Aorta (tissue), 5 donors: ENCODE results near the gene HOXA4. TPM values are rescaled to one million over a fixed set of nuclear protein-coding genes. Genes with fewer than 3 reads are reported as not detected.
A peak's percentile ranks its signal among the peaks of the same experiment; 100 is the strongest.

Source experiments
- ATAC-seq: fragments of 200-7000 bp; cut with Tn5 transposase; one replicate; pipeline ENCODE4 v1.9.1; 2022; ENCODE audit warnings: moderate library complexity; ENCODE audit not compliant: low FRiP score
- DNase-seq, 2 donors: peaks; one replicate each; pipeline ENCODE4 v3.0.0-alpha.2; 2020
- H3K27ac ChIP-seq, 2 donors: one replicate each; pipeline ENCODE4 v1.5.1; 2013; ENCODE audit warnings: low read length in 2 of 2, mild to moderate bottlenecking in 2 of 2, moderate library complexity in 2 of 2, control low read depth in 1 of 2, inconsistent platforms in 1 of 2, low read depth in 1 of 2
- H3K27me3 ChIP-seq, 2 donors: one replicate each; pipeline ENCODE4 v1.6.1; 2013; ENCODE audit warnings: control low read depth in 1 of 2, low read length in 1 of 2, mild to moderate bottlenecking in 1 of 2, moderate library complexity in 1 of 2; ENCODE audit not compliant: insufficient read depth in 2 of 2, control insufficient read depth in 1 of 2
- H3K36me3 ChIP-seq, 2 donors: one replicate each; pipeline ENCODE4 v1.6.1; 2013; ENCODE audit warnings: control low read depth in 1 of 2, low read length in 1 of 2, mild to moderate bottlenecking in 1 of 2; ENCODE audit not compliant: insufficient read depth in 2 of 2, control insufficient read depth in 1 of 2
- H3K4me1 ChIP-seq, 2 donors: one replicate each; pipeline ENCODE4 v1.6.1; 2013; ENCODE audit warnings: low read length in 2 of 2, control low read depth in 1 of 2, mild to moderate bottlenecking in 1 of 2, moderate library complexity in 1 of 2; ENCODE audit not compliant: insufficient read depth in 2 of 2, control insufficient read depth in 1 of 2
- H3K4me3 ChIP-seq, 2 donors: one replicate each; pipeline ENCODE4 v1.5.1; 2013; ENCODE audit warnings: low read length in 2 of 2, control low read depth in 1 of 2, mild to moderate bottlenecking in 1 of 2
- H3K9me3 ChIP-seq: one replicate; pipeline ENCODE4 v1.6.1; 2013; ENCODE audit warnings: mild to moderate bottlenecking, low read length; ENCODE audit not compliant: control insufficient read depth
- WGBS, 2 donors: extraction: QIAGEN DNeasy Blood & Tissue Kit; methylation state at CpG; one replicate each; pipeline ENCODE4 v1.1.7; 2013; 5-methylcytosine and 5-hydroxymethylcytosine counted together
- intact Hi-C, 2 donors: fragments of 100-400 bp; cut with DNase I; formaldehyde crosslinking; loops; one replicate each; pipeline versions ENCODE4 v1.14.2 to v1.15.0; 2022
- polyA plus RNA-seq, 2 donors: library from polyadenylated mRNA; stranded (reverse); fragments of 200-250 nt; gene quantifications; one replicate each; pipeline ENCODE4 v1.2.3, GENCODE V29; 2013
- total RNA-seq, 2 donors: library from RNA; stranded (reverse); fragmentation: NEBNext Ultra II Directional; extraction: Animal tissue kit (Norgen Biotek cat#: 25700); gene quantifications; one replicate each; pipeline ENCODE4 v1.2.1, GENCODE V29; 2021
- donor health status: healthy with polysubstance abuse.
- donor health status: Bipolar disorder and iron deficiency.
- donor health status: DM: no; HTN: no; CAD: no.
- donor health status: DM: no; HTN: no; CAD: no.
- donor health status: DM: yes; HTN: yes; CAD: no.

HOXA4 gene
- total and polyA plus RNA-seq, 4 donors = 2.6 to 11.6 (median 7.9) TPM

GRCh38 chr7:27132214-27132613 lies 1.7 kb upstream of the HOXA4 start:
- Histone ChIP-seq H3K4me1 (no peaks in the 10 kb centered on the region), H3K9me3 (no peaks in the 10 kb centered on the region), H3K27me3 (no peaks in the 10 kb centered on the region), H3K4me3 (no peak overlapping the region), H3K36me3 (no peaks in the 10 kb centered on the region), H3K27ac (no peak overlapping the region)
- intact Hi-C loops = loop anchor here in 1 of 2 donors (5.0 kb wide), 1 partner anchor 35 kb away; the partner anchor contains the start of gene HOXA1
- DNase-seq (no peak), ATAC-seq (no peak)
- 72 to 81% methylated on average over 2 of the region's 2 CpGs for WGBS, 2 donors

GRCh38 chr7:27131390-27131819 lies 848 bp upstream of the HOXA4 start:
- no peaks in the 10 kb centered on the region for H3K27me3 ChIP-seq
- intact Hi-C loops = loop anchor here in 1 of 2 donors (5.0 kb wide), 1 partner anchor 34 kb away; the partner anchor contains the start of gene HOXA1
- no peaks in the 10 kb centered on the region for H3K36me3 ChIP-seq
- DNase-seq = no peak
- H3K4me3 ChIP-seq = peak overlapping the region; percentile 16 to 50
- ATAC-seq = no peak
- no peaks in the 10 kb centered on the region for H3K4me1 ChIP-seq
- WGBS, 2 donors = 42 to 44% methylated on average over 12 of the region's 12 CpGs
- H3K27ac ChIP-seq = no peak overlapping the region
- H3K9me3 ChIP-seq = no peaks in the 10 kb centered on the region

- Histone ChIP-seq H3K27me3 (no peaks in the 10 kb centered on the region), H3K36me3 (no peaks in the 10 kb centered on the region), H3K4me3 (peak overlapping the region; percentile 89 to 90), H3K4me1 (no peaks in the 10 kb centered on the region), H3K9me3 (no peaks in the 10 kb centered on the region), H3K27ac (peak overlapping the region; percentile 31 to 68)
- ATAC-seq (peak; percentile 4), DNase-seq (peak; percentile 66 to 84)
- intact Hi-C loops = loop anchor here in 1 of 2 donors (5.0 kb wide), 1 partner anchor 33 kb away; the partner anchor contains the start of gene HOXA1
- WGBS, 2 donors = 9% methylated on average over 41 to 72 of the region's 72 CpGs
Observed at GRCh38 chr7:27129729-27130539, 623 bp downstream of the HOXA4 start.

GRCh38 chr7:27128776-27129728 lies 1.5 kb downstream of the HOXA4 start:
- no peaks in the 10 kb centered on the region for H3K9me3 ChIP-seq
- no peak overlapping the region for H3K27ac ChIP-seq
- peak overlapping the region in 1 of 2 donors; percentile 89 for H3K4me3 ChIP-seq
- DNase-seq (peak in 1 of 2 donors; percentile 49), ATAC-seq (no peak)
- H3K27me3 ChIP-seq = no peaks in the 10 kb centered on the region
- intact Hi-C loops = no loop called here
- 69 to 79% methylated on average over 28 of the region's 28 CpGs for WGBS, 2 donors
- no peaks in the 10 kb centered on the region for H3K4me1 ChIP-seq
- H3K36me3 ChIP-seq = no peaks in the 10 kb centered on the region

- ATAC-seq = no peak
- no peaks in the 10 kb centered on the region for H3K4me1 ChIP-seq
- H3K4me3 ChIP-seq = no peak overlapping the region
Observed at GRCh38 chr7:27128034-27128433, 2.5 kb downstream of the HOXA4 start.

GRCh38 chr7:27126596-27127327 lies 3.8 kb downstream of the HOXA4 start:
- H3K36me3 ChIP-seq = no peaks in the 10 kb centered on the region
- intact Hi-C loops = no loop called here
- no peak for ATAC-seq
- WGBS, 2 donors = 67 to 75% methylated on average over 3 of the region's 3 CpGs
- no peaks in the 10 kb centered on the region for H3K4me1 ChIP-seq
- no peak overlapping the region for H3K4me3 ChIP-seq
- no peaks in the 10 kb centered on the region for H3K27me3 ChIP-seq
- no peaks in the 10 kb centered on the region for H3K9me3 ChIP-seq
- H3K27ac ChIP-seq = no peak overlapping the region
- no peak for DNase-seq

More at GRCh38 chr7:27128034-27128433, 2.5 kb downstream of the HOXA4 start:
- no peaks in the 10 kb centered on the region for H3K36me3 ChIP-seq
- DNase-seq = no peak
- H3K27ac ChIP-seq = no peak overlapping the region
- intact Hi-C loops = no loop called here
- H3K27me3 ChIP-seq = no peaks in the 10 kb centered on the region
- H3K9me3 ChIP-seq = no peaks in the 10 kb centered on the region
- 38 to 49% methylated on average over 2 of the region's 2 CpGs for WGBS, 2 donors

GRCh38 chr7:27125986-27126394 lies 4.6 kb downstream of the HOXA4 start:
- WGBS, 2 donors = 73 to 81% methylated on average over 5 of the region's 5 CpGs
- Histone ChIP-seq H3K4me3 (no peak overlapping the region), H3K4me1 (no peaks in the 10 kb centered on the region), H3K9me3 (no peaks in the 10 kb centered on the region), H3K36me3 (no peaks in the 10 kb centered on the region), H3K27ac (no peak overlapping the region), H3K27me3 (no peaks in the 10 kb centered on the region)
- intact Hi-C loops = no loop called here
- DNase-seq = no peak
- no peak for ATAC-seq
